NCI-H526 (cell line): ENCODE data around the gene CTBS.
"Not testable (repeated sequence)": the region's sequence is repeated elsewhere in the genome, so short reads cannot be mapped to it uniquely, and the experiment has no call there.

Experiments used
- DNase-seq, 2 experiments: peaks; one replicate each; lab custom pipeline; 2025; lab: John Stamatoyannopoulos, UW

Gene CTBS, protein sequence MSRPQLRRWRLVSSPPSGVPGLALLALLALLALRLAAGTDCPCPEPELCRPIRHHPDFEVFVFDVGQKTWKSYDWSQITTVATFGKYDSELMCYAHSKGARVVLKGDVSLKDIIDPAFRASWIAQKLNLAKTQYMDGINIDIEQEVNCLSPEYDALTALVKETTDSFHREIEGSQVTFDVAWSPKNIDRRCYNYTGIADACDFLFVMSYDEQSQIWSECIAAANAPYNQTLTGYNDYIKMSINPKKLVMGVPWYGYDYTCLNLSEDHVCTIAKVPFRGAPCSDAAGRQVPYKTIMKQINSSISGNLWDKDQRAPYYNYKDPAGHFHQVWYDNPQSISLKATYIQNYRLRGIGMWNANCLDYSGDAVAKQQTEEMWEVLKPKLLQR

GRCh38 chr1:84573967-84574842 lies at the start of gene CTBS:
Gene CTBS, minus strand, starts transcription at chr1:84574440. Its CDS starts 25 bp downstream, at chr1:84574415.
- DNase-seq: peak; percentile 53 to 94

DNA sequence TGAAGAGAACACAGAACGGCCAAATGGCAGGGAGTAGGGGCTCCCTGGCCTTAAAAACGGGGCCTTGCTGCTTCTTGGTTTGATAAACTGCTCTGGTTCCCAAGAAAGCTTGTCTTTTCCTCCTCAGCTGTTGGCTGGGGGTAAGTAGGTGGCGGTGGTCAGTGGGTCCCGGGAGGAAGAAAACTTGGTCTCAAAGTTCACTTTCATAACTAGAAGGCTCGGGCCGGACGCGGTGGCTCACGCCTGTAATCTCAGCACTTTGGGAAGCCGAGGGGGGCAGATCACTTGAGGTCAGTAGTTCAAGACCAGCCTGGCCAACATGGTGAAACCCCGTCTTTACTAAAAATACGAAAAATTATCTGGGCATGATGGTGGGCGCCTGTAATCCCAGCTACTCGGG lies 47.3 kb upstream of the CTBS start:
- no peak for DNase-seq

GRCh38 chr1:84620720-84621313 lies 46.6 kb upstream of the CTBS start:
- DNase-seq: peak; percentile 70 to 94

- DNase-seq: no peak
Observed at GRCh38 chr1:84619383-84620102, 45.3 kb upstream of the CTBS start.

- no peak for DNase-seq
Observed at GRCh38 chr1:84617349-84617748, 43.1 kb upstream of the CTBS start.

DNA sequence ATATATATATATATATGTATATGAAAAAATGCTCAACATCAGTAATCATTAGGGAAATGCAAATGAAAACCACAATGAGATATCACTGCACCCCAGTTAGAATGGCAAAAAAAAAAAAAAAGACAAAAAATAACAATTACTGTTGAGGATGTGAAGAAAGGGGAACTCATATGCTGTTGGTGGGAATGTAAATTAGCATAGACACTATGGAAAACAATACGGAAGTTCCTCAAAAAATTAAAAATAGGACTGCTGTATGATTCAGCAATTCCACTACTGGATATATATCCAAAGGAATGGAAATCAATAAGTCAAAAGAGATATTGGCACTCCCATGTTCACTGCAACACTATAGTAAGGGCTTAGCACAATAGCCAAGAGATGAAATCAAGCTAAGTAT lies 41.5 kb upstream of the CTBS start:
- no peak for DNase-seq

GRCh38 chr1:84613887-84614286 lies 39.6 kb upstream of the CTBS start:
- no peak for DNase-seq

- no peak for DNase-seq
Observed at GRCh38 chr1:84613026-84613425, 38.8 kb upstream of the CTBS start.

- DNase-seq: no peak
Observed at GRCh38 chr1:84611796-84612195, 37.6 kb upstream of the CTBS start.

- DNase-seq: no peak
Observed at GRCh38 chr1:84611091-84611490, 36.9 kb upstream of the CTBS start.

GRCh38 chr1:84606977-84607376 lies 32.7 kb upstream of the CTBS start:
- DNase-seq: no peak

- DNase-seq: no peak
Observed at GRCh38 chr1:84605157-84605556, 30.9 kb upstream of the CTBS start.

DNA sequence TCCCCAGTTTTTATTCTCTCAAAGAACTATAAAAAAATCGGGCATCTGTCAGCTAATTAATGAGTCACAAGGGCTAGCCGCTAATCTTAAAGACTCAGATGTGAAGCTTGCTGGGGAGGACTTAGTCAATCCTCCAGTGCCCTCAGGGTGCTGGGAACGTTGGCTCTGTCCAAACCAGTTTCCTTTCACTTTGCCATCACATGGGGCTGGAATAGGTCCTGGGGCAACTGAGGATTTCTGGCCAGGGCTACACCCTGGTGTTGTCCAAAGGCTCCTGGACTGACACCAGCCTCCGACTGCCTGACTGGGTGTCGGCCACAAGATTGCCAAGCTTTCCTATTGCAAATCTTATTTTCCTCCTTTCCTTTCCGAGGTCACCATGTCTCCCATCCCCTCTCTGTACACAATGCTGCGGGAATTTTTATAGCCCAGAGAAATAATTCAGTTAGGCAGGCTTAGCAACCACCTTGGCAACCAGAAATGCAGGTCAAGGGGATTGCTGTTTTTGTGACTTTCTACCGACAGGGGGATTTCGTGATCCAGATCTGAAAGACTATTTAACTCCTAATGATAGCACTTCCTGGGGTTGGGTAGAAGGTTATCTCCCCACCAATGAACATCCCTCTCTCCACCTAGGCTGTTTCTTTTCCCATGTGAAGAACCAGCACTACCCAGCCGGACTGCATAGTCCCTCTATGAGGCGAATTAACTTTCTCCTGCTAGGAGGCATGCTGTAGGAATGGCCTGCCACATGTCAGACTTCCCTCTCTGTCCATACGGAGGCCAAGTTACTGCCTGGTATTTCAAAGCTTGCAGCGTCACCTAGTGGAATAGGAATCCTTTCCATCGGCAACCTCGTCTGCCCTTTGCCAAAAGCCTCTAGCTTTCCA lies 29.9 kb upstream of the CTBS start:
- DNase-seq: peak; percentile 5 to 58

DNA sequence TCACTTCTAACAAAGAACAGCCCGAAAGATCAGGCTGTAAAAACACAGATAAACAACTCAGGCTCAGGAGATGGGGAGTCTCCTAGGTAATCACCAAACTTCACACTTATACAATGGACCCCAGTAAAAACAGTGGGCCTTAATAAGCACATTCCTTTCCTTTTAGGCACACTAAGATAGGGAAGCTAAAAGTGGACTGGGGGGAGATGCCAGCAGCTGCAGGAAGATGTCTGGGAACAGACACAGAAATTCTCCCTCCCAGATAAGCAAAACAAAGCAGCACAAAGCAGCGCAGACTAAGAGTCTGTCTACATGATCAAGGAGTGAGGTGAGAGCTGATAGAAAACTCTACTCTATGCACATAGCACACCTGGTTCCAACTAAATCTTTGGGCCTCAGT lies 29.0 kb upstream of the CTBS start:
- no peak for DNase-seq

GRCh38 chr1:84600796-84601195 lies 26.6 kb upstream of the CTBS start:
- DNase-seq: no peak

GRCh38 chr1:84598846-84599741 lies 24.9 kb upstream of the CTBS start:
- DNase-seq: no peak

- no peak for DNase-seq
Observed at GRCh38 chr1:84598418-84598817, 24.2 kb upstream of the CTBS start.

- DNase-seq: no peak
Observed at GRCh38 chr1:84597011-84597410, 22.8 kb upstream of the CTBS start.

DNA sequence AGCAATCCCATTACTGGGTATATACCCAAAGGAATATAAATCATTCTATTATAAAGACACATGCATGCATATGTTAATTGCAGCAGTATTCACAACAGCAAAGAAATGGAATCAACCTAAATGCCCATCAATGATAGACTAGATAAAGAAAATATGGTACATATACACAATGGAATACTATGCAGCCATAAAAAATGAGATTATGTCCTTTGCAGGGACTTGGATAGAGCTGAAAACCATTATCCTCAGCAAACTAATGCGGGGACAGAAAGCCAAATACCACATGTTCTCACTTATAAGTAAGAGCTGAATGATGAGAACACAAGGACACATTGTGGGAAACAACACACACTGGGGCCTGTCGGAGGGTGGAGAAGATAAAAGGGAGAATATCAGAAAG lies 20.7 kb upstream of the CTBS start:
- not testable (repeated sequence) for DNase-seq

- no peak for DNase-seq
Observed at GRCh38 chr1:84587099-84587498, 12.9 kb upstream of the CTBS start.
